Lower leg skin (tissue), 3 donors: ENCODE measurements around the gene SOX2.

Experiments
- POLR2A ChIP-seq, 2 donors: fragments of 450-650 bp; IDR thresholded peaks; one replicate each; pipeline ENCODE4 v1.6.1; 2016 to 2017; ENCODE audit warnings: antibody characterized with exemption in 2 of 2, mild to moderate bottlenecking in 1 of 2, moderate library complexity in 1 of 2
- TF ChIP-seq, protein P1 (sequence below), 3 donors: fragments of 450-650 bp; IDR thresholded peaks; one replicate each; pipeline ENCODE4 v1.5.1; 2016; ENCODE audit warnings: antibody characterized with exemption in 3 of 3, mild to moderate bottlenecking in 3 of 3, moderate library complexity in 2 of 3

DNA sequence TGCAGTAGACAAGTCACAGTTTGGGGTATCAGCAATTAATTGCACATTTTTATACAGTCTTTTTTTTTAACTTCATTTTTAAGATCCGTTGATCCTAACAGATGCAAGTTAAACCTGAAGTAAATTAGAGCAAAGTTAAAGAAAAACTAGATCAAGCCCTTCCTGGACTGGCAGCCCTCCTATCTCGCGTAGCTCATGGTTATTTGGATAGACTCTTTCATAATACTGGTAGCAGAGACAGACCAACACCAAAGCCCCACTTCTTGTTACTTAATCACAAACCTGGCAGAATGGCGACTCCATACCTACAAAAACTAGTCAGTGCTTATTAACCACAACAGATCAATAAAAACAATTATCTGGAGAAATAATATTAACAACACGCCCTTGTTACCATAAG is 26.8 kb downstream of the SOX2 start:
- TF ChIP-seq POLR2A (IDR thresholded peaks at IDR 0.05), result no peak
- TF ChIP-seq, protein P1, sequence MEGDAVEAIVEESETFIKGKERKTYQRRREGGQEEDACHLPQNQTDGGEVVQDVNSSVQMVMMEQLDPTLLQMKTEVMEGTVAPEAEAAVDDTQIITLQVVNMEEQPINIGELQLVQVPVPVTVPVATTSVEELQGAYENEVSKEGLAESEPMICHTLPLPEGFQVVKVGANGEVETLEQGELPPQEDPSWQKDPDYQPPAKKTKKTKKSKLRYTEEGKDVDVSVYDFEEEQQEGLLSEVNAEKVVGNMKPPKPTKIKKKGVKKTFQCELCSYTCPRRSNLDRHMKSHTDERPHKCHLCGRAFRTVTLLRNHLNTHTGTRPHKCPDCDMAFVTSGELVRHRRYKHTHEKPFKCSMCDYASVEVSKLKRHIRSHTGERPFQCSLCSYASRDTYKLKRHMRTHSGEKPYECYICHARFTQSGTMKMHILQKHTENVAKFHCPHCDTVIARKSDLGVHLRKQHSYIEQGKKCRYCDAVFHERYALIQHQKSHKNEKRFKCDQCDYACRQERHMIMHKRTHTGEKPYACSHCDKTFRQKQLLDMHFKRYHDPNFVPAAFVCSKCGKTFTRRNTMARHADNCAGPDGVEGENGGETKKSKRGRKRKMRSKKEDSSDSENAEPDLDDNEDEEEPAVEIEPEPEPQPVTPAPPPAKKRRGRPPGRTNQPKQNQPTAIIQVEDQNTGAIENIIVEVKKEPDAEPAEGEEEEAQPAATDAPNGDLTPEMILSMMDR (IDR thresholded peaks at IDR 0.05), result no peak
